Fibroblast of skin of abdomen (primary cell): ENCODE results near the gene SBNO2.
A peak's percentile ranks its signal among the peaks of the same experiment; 100 is the strongest.
"Not testable (repeated sequence)": the region's sequence is repeated elsewhere in the genome, so short reads cannot be mapped to it uniquely, and the experiment has no call there.

Experiments
- DNase-seq: peaks from one replicate; pipeline ENCODE4 v3.0.0-alpha.2; 2013

SBNO2 gene

GRCh38 chr19:1206150-1206863 is 32.2 kb upstream of the SBNO2 start:
- DNase-seq = no peak

GRCh38 chr19:1205114-1206099 is 31.3 kb upstream of the SBNO2 start, which contains the start of gene STK11:
Gene STK11, plus strand, starts transcription at chr19:1205778. Its CDS starts 1,136 bp downstream, at chr19:1206914.
- peak; percentile 98 for DNase-seq

- not testable (repeated sequence) for DNase-seq
Measured at GRCh38 chr19:1200614-1201013, 26.5 kb upstream of the SBNO2 start.

DNA sequence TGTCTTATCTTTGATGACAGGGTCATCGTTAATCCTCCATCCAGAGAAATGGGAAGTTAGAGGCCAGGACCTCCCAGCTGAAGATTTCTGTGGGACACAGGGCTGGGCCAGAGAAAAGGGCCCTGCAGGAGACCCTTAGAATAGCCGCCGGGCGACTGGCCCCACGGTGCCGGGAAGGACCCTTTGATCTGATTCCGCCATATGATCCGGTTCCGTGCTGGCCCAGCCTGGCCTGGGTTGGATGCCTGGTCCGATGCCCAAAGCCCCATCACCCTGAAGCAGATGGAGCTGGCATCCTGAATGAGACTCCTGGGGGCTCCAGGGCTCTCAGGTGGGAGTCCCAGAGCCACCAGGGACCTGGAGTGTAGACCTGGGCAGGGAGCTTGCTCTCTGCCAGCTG is 25.5 kb upstream of the SBNO2 start:
- DNase-seq = no peak

DNA sequence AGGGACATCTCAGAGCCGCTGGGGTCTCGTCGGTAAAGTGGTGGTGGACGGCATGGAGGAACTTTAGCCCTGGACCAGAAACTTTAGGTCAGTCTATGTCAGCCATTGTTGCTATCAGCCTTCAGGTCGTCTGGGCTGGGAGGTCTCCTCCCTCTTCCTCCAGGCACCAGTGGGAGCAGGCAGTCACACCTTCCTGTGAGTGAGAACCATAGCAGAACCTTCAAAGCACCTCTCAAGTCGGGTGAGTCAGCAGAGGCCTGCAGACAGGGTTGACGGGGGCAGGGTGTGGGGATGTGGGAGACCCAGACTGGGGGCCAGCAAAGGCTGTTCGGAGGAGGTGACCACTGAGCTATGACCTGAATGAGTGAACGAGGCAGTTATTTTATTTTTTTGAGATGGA is 15.4 kb upstream of the SBNO2 start:
- no peak for DNase-seq

DNA sequence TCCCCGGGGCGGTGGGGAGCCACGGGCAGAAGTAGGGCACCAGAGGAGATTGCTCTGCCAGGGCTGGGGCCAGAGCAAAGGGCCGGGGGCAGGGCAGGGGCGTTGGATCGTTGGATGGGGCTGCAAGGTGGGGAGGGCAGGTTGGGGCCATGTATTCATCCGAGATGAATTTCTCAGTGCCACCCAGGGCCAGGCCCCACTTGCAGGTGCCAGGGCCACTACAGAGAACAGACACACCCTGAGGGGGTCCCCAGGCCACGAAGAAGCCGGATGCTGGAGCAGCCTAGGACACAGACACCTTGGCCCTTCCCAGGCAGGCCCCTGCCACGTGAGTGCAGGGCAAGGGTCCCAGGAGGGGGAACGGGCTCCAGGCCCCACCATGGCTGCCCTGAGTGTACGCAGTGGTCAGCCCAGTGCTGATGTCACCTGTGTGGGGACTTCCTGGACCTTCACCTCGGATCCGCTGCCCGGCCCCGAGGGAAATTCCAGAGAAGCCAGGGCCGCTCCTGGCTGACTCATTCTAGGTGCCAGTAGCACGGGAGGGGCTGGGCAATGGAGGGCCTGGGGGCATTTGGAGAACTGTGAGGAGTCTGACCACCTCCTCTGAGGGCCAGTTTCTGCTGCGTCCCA is 9.6 kb upstream of the SBNO2 start:
- no peak for DNase-seq

GRCh38 chr19:1182727-1183126 is 8.7 kb upstream of the SBNO2 start:
- no peak for DNase-seq

DNA sequence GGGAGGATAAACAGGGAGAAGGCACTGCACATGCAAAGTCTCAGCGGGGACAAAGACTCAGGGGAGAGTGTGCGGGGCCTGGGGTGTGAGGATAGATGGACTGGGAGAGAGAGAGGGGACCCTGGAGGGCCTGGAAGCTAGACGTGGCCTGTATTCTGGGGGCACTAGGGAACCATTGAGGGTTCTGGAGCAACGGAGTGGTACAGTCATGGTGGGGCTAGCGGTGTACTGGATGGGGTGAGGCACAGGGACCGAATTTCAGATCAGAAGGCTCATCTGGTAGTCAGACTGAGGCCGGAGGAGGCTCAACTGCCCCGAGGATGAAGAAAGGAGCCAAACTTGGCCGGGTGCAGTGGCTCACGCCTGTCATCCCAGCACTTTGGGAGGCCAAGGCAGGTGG is 8.0 kb upstream of the SBNO2 start:
- no peak for DNase-seq

DNA sequence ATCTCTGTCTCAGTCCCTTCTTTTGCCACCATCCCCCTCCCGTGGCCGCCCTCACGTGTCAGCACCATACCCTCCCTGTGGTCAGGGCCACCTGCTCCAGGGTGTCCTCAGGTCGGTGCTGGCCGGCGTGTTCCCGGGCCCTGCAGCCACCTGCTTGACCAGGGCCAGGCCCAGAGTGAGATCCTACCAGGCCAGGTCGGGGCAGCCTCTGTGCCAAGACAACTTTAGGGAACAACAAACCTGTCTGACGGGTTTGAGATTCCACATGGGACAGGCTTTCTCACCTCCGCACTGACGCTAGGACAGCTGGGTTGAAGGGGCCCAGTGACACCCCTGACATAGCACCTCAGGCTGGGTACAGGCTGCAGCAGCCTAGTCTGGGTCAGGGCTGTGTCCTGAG is 7.5 kb upstream of the SBNO2 start:
- DNase-seq = no peak

GRCh38 chr19:1177322-1178114 is 3.5 kb upstream of the SBNO2 start:
- DNase-seq = peak; percentile 95

DNA sequence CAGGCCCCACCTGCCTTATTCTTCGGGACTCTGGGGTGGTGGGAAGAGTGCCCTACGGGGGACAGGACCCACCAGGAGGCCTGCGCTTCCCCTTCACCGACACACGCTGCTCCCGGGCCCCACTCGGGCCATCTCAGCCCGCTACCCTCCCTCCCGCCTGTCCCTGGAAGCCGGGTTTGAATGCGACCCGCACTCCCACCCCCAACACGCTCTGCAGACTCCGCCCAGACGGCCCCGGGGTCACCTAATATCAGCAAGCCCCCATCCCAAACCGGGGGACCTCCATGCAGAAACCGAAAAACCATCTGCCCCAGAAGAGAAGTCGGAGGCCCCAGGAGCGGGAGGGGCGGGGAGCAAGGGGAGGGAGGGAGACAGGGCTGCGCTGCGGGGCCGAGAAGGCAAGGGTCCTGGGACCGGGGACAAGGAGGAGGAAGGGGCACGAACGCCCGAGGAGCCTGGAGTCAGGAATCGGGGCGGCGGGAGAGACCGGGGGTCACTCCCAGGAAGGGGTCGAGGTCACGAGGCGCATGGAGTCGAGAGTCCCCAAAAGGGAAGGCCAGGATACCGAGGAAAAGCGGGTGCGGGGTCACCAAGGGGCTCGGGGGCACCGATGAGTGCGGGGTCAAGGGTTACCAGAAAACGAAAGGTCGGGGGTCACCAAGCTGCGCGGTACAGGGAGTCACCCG is 766 bp downstream of the SBNO2 start:
- DNase-seq = no peak

DNA sequence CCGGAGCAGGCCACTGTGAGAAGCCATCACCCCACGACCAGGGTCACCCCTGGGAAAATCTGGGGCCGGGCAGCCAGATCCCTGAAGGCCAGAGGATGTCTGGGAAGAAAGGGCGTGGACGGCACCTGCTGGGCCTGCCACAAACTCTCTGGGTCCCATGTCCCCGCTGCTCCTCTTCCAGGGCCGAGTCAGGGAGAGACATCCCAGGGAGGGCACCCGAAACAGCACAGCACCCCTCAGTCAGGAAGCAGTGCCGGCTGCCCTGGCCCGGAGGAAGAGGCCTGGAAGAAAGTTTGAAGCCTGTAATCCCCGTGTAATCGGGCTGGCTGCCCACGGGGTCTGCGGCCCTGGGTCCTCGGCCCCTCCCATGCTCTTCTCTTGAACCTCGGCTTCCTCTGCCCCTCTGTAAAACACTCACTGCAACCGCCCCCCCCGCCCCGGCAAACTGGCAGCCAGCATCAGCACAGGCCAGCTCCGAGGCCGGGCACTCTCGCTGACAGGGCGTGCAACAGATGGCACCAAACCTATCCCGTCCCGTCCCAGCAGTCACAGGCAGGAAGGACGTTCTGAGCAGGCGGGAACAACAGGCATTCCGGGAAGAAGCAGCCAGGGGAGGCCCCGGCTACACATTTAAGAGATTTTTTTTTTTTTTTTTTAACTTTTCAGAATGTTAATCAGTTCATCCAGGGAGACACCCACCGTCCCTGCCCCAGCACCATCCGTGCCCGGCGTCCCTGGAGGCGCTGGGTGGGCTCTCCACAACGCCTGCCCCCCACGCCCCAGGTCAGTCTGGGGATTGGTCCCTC is 1.5 kb downstream of the SBNO2 start:
- peak; percentile 65 for DNase-seq

DNA sequence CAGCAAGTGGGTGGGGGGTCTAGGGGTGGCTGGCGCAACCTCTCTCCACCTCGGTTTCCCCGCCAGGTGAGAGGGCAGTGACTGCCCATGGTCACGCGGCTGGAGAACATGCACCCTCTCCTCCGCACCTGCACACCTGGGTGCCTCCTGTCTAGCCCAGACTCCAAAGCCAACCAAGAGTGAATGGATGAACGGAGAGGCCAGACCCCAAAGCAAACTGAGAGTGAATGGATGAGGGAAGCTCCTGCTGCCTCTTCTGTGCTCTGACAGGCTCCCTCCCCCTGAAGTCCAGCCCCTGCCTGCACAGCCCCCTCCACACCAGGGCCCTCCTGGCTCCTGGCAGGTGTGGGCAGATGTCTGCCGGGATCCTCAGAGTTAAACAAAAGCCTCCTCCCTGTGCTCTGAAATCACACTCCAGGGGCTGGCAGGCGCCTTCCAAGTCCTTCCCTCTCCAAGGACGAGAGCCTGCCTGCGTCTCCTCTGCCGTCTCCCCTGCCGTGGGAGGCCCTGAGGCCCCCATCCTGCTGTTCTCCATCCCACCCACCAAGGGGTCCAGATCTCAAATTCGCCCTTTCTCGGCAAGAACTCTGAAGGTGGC is 2.2 kb downstream of the SBNO2 start:
- no peak for DNase-seq

DNA sequence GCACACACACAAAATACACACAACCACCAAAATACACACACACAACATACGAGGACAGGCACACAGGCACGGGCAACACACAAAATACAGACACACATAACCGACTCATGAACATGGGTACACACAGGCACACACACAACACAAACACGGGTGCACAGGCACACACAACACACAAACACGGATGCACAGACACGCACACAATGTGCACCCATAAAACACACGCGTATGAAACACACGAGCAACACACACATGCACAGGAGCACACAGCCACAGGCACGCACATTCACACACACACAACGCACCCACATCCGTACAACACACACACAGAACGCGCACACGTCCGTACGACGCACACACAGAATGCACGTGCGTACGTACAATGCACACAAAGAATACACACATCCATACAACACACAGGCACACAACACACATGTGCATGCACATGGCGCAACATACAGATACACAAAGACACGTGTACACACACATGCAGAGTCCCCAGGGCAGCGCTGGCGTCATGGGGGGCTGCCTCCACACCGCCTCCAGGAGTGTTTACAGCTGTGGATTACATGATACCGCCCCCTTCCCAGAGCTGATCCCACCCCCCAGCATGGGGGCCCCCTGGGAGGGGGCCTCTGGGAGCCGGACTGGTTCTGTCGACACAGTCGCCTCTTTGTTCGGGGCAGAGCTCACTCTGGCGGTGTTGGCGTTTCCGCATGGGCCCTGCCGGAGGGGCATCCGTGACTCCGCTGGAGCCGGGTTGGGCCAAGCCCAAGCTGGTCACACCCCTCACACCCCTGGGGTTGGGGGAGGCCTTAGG is 2.9 kb downstream of the SBNO2 start:
- DNase-seq = no peak

DNA sequence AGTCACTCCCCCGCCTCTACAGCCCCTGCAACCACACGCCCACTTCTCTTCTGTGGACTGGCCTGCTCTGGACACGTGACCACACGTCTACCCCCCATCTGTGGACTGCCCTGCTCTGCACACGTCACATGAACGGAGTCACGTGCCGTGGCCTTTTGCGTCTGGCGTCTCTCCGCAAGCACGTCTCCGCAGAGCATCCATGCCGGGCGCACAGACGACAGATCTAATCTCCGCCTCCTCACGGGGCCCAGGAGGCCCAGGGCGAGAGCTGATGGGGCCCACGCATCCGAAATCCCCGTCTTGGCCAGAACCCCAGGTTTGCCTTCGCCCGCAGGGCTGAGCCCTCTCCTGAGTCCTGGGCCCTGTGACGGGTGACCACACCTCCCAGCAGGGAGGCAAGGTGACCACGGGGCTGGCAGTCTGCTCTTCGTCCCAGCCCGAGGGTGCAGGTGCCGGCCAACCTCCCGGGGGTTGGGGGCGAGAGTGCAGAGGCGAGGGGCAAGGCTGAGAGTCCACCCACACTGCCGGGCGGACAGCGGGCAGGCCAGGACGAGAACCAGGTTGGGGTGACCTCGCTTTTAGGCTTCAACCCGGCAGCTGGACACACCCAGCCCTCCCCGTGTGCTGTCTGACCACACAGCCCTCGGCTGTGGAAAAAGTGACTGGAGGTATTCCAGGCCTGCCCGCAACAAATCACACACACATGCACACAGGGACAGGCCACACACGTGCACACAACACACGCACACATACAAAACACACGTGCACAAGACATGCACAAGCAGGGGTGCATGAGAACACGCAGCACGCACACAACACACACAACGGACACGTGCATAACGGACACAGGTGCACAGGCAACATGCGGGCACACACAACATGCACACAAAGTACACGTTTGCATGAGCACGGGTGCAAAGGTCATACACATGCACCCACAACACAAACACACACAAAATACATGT is 3.9 kb downstream of the SBNO2 start:
- peak; percentile 70 for DNase-seq

DNA sequence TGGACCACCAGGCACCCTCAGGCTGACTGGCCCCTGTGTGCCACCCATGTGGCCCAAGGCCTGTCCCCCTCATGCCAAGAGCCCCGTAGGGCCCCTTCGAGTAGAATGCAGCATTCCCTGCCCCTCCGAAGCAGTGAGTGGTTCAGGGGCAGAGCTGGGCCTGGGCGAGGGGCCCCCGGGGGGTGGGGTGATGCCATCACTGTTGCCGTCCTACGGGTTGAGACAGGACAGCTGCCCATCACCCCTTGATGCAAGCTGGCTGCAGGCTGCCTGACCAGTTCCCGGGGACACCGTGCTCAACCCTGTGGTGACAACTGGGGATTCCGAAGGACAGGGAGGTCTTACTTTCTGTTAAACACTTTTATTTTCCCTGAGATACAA is 4.7 kb downstream of the SBNO2 start:
- no peak for DNase-seq

DNA sequence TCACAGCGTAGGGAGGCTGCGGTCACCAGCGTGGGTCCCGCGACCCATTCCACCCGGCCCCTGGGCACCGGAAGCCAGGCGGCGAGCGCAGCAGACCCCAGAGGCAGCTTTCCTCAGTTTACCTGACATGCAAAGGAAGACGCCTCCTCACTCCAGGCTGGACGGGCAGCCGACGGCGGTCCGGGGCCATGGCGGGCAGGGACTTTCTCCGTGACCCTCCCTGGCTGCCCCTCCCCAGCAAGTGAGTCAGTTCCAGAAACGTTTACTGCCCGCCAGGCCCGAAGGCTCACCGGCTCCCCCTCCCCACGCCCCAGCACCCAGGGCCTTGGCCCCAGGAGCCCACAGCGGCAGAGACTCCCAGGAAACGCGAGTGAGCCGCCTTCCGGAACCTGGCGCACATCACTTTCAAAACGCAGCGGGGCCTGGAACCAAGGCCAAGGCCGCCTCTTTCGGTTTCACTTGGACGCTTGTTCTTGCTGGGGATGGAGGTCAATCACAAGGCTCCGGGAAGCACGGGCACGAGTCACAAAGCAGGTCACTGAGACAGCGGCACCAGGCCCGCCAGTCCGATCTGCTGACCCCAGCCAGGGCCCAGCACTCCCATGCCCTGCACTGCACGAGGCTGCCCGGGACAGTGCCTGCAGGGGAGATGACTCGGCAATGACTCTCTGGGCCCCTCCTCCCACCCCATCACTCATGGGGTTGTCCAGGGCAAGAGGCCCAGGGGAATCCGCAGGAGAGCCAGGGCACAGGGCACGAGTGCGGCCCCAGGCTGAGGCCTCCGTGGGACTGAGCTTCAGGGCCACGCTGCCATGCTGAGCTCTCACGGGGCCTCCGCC is 5.3 kb downstream of the SBNO2 start:
- peak; percentile 41 for DNase-seq
